Measurements from ENCODE around the gene PERM1.

GRCh38 chr1:1013105-1013921 lies 31.4 kb upstream of the PERM1 start, which contains the start of gene ISG15:
- no peak for TF ChIP-seq CTCF (conservative IDR thresholded peaks at IDR 0.05; ENCODE audit: low read length)
- TF ChIP-seq EZH2phosphoT487 (IDR thresholded peaks at IDR 0.05; ENCODE audit: borderline replicate concordance) = no peak

Data from Loucy (cell line).